HuH-7 (cell line): ENCODE data around the gene PRRG1.
"Not testable (repeated sequence)": the region's sequence is repeated elsewhere in the genome, so short reads cannot be mapped to it uniquely, and the experiment has no call there.

Source experiments
- DNase-seq: peaks from one replicate; pipeline ENCODE4 v3.0.0; 2011; ENCODE audit warnings: low spot score

Gene PRRG1

GRCh38 chrX:37472836-37473235 lies 123.7 kb downstream of the PRRG1 start:
- no peak for DNase-seq

GRCh38 chrX:37474478-37474877 lies 125.3 kb downstream of the PRRG1 start:
- no peak for DNase-seq

DNA sequence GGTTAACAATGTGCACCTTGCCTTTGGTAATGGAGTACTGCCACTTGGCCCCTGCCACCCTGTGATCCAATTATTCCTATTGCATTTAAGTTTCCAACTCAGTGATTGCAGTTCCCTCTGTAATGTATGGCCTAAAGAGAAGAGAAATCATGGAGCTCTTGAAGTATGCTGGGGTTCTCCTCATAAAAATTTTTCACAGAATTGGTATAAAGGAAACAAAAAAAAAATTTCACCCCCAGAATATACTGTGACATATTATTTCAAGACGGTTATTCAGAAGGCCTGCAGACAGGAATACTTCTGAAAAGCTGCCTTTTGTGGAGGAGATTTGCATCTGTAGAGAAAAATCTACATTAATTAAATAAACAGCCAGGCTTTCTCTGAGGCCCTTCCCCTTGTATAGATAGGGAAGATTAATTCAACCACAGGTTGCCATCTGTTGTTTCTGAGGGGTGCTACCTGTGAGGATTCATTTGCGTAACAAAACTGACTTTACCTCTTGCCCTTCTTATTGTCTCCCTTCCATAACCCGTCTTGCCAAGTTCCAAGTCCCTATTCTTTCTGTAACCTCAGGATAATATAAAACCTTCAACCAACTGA lies 127.5 kb downstream of the PRRG1 start:
- DNase-seq: no peak

DNA sequence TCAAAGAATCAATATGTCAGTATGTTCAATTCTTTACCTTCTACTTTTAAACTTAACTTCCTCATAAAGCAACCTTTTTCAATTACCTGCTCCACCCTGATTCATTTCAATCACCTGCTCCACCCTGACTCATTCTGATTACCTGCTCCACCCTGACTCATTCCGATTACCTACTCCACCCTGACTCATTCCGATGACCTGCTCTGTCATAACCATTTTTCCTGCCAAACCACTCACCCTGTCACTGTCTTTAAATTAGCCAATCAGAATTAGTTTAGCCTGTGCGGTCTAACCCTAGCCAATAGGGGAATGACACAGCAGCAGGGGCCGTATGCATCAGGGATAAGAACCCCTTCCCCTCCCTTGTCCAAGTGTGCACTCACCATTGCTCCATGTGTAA lies 135.2 kb downstream of the PRRG1 start:
- not testable (repeated sequence) for DNase-seq

DNA sequence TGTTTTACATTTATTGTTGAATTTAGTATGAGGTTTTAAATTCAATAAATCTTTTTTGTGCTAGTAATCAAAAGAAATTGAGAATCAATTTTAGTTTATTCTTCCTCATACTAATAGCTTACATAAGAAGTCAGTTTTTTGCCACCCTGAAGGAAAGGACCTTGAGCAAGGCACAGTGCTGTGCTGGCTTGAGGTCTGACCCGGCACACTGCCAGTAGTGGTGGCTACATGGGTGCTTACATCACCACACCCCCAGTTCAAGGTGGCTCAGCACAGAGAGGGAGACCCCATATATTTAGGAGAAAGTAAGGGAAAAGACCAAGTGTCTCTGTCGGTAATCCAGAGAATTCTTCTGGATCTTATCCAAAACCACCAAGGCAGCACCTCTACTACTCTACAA lies 136.3 kb downstream of the PRRG1 start:
- no peak for DNase-seq

DNA sequence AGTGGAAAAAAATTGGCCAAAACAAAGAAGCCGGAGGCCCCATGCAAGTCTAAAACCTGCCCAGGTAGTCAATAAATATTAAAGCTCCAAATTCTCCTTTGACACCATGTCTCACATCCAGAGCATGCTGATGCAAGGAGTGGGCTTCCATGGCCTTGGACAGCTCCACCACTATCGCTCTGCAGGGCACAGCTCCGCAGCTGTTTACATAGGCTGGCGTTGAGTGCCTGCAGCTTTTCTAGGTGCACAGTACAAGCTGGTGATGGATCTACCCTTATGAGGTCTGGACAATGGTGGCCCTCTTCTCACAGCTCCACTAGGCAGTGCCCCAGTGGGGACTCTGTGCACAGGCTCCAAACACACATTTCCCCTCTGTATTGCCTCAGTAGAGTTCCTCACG lies 138.1 kb downstream of the PRRG1 start:
- no peak for DNase-seq

GRCh38 chrX:37488323-37488722 lies 139.2 kb downstream of the PRRG1 start:
- no peak for DNase-seq

DNA sequence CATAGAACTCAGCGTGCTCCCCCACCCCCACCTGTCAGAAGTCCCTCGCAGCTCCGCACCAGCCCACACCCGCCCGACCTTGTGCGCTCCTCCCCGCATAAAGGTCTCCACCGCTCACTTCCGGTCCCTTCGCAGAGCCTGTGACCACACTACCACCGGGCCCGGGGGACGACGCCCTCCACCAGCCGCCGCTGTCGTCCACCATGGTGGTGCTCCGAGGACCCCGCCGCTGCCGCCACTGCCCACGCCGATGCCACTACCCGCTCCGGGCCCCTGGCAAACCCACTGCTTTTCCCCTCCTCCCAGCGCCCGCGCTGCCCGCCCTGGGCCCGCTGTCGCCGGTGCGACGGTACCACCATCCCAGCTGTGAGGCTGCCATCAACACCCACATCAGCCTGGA lies 142.5 kb downstream of the PRRG1 start:
- DNase-seq: no peak

GRCh38 chrX:37495760-37496159 lies 146.6 kb downstream of the PRRG1 start:
- DNase-seq: peak; percentile 6

DNA sequence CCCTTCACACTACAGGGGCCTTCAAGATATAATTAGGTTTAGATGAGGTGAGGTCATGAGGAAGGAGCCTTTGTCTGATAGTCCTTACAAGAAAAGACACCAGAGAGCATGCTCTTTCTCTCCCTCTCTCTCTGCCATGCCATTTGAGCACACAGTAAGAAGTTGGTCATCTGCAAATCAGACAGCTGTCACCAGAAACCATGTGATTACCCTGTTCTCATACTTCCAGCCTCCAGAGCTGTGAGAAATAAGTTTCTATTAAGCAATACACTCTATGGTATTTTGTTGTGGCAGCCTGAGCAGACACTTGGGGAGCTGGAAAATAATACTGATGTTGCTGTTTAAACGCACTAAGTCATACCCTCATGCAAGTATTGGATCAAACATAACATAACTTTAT lies 148.0 kb downstream of the PRRG1 start:
- DNase-seq: not testable (repeated sequence)

DNA sequence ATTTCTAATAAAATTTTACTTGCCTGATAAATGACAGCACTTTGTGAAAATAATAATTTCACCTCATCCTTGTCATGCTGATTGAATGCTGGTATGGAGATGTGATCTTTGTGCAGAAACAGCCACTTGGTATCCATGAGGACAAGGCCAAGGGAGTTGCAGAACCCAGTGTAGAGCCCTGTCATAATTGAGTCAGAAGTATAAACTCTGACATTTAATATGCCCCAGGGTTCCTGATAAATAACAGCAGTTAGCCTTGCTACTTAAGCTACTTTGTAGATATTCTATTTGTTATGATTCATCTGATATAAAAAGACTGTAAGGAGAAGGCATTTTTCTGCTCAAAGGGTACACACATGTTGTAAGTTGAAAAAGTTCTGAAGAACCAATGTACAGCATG lies 149.2 kb downstream of the PRRG1 start:
- not testable (repeated sequence) for DNase-seq

- not testable (repeated sequence) for DNase-seq
Measured at GRCh38 chrX:37499649-37500048, 150.5 kb downstream of the PRRG1 start.

DNA sequence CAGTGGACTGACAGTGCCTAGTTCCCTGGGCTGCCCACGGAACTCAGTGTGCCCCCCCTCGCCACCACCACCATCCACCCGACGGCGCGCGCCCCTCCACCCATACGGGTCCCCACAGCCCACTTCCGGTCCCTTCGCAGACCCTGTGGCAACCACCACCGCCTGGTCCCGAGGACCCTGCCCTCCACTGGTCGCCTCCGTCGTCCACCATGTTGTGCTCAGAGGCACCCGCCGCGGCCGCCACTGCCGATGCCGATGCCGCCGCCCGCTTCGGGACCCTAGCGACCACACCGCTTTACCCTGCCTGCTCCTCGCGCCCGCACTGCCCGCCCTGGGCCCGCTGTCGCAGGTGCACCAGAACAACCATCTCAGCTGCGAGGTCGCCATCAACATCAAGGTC lies 155.8 kb downstream of the PRRG1 start:
- DNase-seq: no peak
